Measurements from ENCODE around the gene SNRPA.

SNRPA gene

DNA sequence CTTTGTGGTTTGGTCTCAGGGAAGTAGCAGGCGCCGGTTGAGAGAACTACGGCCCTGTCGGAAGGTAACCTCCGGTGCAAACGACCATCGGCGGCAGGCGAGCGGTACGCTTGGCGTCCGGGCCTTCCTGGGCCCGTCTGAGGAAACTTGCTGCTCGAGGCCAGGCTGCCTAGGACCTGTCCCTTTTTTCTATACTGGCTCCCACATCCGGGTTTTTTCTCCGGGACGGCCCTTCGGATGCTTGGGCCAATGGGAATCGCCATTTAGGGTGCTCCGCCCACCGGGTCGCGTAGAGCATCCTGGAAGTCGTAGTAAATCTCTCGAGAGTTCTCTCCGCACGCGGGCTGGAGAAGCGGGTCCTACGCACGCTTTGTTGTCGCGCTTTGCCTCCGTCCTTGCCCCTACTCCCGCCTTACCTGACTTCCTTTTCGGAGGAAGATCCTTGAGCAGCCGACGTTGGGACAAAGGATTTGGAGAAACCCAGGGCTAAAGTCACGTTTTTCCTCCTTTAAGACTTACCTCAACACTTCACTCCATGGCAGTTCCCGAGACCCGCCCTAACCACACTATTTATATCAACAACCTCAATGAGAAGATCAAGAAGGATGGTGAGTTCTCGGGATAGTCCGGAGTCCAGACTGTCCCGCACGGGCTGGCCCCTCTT, at the start of gene SNRPA:
Gene SNRPA, plus strand, starts transcription at position 330 of the 664 bp plus-strand sequence. Its CDS starts 206 bp downstream, at position 536.
- TF ChIP-seq CTCF (IDR thresholded peaks at IDR 0.05): no peak

DNA sequence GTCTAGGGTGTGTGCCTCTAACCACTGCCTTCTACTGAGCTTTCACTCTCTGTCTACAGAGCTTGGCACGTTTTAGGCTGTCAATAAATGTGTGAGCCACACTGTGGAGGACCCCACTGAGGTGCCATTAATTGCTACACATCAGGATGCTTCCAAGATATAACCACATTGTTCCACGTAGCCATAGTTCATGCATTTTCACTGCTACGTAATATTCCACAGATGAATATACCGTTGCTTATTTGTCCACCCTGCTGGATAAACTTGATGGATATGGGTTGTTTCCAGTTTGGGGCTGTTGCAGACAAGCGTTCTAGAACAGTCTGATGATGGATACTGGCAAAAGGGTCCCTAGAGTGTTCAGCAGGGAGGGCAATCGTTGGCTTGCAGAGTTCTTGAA, 49.2 kb upstream of the SNRPA start:
- TF ChIP-seq CTCF (IDR thresholded peaks at IDR 0.05): no peak

DNA sequence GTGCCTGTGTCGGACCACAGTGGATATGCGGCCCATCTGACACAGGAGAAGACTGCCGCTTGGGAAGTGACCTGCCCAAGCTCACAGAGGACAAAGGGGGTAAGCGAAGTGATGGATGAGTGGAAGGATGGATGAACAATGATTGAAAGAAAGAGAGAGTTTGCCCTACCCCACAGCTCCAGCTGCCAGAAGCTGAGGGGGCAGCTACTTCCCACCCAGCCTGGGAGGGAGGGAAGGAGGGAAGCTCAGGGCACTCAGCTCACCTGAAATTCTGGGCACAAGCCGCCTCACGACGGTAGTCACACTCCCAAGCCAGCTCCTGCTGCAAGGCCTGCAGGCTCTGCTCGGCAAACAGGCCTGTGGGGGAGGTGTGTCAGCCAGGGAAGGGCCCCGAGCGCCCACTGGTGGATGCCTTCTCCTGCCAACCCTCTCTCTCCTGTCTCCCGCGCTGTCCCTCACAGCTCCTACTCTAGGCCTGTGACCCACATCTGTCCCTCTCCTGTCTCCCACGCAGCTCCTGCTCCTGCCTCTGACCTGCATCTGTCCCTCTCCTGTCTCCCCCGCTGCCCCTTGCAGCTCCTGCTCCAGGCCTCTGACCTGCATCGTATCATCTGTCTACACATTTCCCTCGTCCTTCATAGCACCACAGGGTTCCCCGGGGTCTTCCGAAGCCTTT, 48.5 kb upstream of the SNRPA start:
- TF ChIP-seq CTCF (IDR thresholded peaks at IDR 0.05): no peak

DNA sequence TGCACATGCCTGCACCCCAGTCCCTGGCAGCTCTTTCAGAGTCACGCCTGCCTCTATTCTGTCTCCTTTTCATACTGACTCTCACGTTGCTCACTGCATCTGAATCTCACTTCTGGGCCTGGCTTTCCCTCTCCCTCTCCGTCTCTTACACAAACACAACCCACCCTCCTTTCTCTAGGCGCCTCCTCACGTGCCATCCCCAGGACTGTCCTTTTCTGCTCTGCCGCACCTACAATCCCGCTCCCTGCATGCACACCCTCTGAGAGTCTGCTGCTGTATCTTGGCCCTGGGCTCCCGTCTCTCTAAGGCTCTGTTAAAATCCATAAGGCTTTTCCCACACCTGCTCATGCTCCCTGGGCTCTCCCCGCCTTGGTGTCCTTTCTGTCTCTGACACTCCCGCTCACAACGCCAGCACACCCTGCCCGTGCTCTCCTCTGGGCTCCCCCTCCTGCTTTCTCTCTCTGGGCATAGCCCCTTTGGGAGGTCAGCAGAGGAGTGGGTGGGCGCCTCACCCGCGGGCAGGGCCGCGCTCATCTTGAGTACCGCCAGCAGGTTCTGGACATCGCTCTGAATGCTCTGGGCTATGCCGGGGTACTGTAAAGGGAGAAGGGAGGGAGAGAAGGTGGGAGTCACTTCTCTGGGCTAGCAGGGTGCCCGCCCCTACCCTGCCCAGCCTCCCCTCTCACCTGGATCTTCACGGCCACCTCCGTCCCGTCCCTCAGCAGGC, 47.8 kb upstream of the SNRPA start:
- TF ChIP-seq CTCF (IDR thresholded peaks at IDR 0.05): no peak

DNA sequence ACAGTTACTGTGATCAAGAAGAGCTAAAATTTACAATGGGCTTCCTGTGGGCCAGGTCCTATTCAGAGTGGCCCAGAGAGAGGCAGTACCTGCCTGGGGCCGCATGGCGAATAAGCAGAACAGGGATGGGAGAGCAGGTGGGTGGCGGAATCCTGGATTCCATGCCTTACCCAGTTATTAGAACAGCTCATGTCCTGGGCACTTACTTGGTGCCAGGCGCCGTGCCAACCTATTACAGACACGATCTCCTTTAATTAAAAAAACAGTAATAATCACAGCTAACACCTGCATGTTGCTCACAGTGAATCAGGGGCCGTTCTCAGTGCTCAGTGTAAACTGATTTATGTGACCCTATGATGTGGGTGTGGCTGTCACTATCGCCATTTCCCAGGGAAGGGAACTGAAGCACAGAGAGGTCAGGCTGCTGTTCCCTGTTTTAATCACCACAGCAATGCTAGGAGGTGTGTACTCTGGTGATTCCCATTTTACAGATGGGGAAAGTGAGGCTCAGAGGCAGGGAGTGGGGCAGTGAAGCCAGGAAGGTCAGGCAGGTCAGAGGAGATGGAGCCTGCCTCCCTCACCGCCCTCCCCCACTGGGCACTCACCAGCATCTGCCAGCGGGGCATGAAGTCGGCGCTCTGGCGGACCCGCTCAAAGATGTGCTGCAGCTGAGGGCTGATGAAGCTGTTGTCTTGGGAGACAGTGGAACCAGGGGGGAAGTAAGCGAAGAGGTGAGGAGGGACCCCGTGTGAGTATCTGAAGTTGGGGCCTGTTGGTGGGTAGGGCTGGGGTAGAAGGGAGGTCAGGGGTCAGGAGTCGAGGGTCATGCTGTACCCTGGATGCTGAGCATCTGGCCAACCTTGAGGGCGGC, 46.3 kb upstream of the SNRPA start:
- TF ChIP-seq CTCF (IDR thresholded peaks at IDR 0.05): no peak

- no peak for TF ChIP-seq CTCF (IDR thresholded peaks at IDR 0.05)
These were observed 45.7 kb upstream of the SNRPA start for GRCh38 chr19:40705362-40705651.

- no peak for TF ChIP-seq CTCF (IDR thresholded peaks at IDR 0.05)
These were observed 44.9 kb upstream of the SNRPA start for GRCh38 chr19:40705950-40706619.
